ENCODE measurements around the gene SEMA6B. TPM values are rescaled to one million over a fixed set of nuclear protein-coding genes. Genes with fewer than 3 reads are reported as not detected.

Gene SEMA6B
- total RNA-seq, 1 experiment from 2014 or later = 38.4 TPM

DNA sequence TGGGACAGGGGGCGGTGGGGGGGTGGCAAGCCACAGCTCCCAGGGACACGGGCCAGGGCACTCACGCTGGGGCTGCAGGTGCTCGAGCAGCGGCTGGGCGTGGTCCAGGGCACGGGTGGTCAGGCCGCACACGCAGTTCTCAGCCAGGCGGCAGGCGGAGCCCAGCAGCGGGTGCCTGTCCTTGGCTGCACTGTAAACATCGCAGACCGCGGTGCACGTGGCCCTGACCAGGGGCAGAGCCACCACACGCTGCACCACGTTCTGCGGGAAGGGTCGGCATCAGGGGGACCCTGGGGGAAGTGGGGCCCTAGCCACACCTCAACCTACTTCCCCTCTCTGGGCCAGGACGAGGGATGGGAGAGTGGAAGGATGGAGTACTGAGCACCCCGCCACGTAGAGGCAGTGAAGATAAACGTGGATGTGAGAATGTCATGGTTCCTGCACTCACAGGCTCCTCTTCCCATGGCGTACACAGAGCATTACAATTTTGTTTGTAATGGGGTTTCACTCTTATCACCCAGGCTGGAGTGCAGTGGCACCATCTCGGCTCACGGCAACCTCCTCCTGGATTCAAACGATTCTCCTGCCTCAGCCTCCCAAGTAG is 27.8 kb downstream of the SEMA6B start:
- peaks cover 3% of the 10 kb centered on the region for H3K23me2 ChIP-seq (ENCODE audit: insufficient read length, low read depth, low read length, poor library complexity, severe bottlenecking)
- no CpG with 5 or more reads among the region's 28 CpGs for WGBS (ENCODE audit: extremely low coverage, insufficient read length, low lambda C conversion rate)

More for the DNA sequence above, 27.8 kb downstream of the SEMA6B start:
- no peak overlapping the region for H2BK5ac ChIP-seq (ENCODE audit: insufficient read length, low read length)
- H2BK12ac ChIP-seq (ENCODE audit: insufficient read length, low read depth, low read length) = no peak overlapping the region
- TF ChIP-seq, protein P1, sequence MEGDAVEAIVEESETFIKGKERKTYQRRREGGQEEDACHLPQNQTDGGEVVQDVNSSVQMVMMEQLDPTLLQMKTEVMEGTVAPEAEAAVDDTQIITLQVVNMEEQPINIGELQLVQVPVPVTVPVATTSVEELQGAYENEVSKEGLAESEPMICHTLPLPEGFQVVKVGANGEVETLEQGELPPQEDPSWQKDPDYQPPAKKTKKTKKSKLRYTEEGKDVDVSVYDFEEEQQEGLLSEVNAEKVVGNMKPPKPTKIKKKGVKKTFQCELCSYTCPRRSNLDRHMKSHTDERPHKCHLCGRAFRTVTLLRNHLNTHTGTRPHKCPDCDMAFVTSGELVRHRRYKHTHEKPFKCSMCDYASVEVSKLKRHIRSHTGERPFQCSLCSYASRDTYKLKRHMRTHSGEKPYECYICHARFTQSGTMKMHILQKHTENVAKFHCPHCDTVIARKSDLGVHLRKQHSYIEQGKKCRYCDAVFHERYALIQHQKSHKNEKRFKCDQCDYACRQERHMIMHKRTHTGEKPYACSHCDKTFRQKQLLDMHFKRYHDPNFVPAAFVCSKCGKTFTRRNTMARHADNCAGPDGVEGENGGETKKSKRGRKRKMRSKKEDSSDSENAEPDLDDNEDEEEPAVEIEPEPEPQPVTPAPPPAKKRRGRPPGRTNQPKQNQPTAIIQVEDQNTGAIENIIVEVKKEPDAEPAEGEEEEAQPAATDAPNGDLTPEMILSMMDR (conservative IDR thresholded peaks at IDR 0.05) = no peak
- no peak overlapping the region for H3K4ac ChIP-seq (ENCODE audit: low read depth, low read length)
- Mint-ChIP-seq H3K27ac (no peak overlapping the region), H3K9me3 (no peaks in the 10 kb centered on the region), H3K27me3 (ENCODE audit: low read depth) (peaks cover 62% of the 10 kb centered on the region), H3K4me1 (peaks cover 0 to 6% of the 10 kb centered on the region in 2 experiments; a peak in 2 of 4 replicates), H3K4me3 (no peak overlapping the region), H3K36me3 (ENCODE audit: insufficient read depth in 1 of 3, low read depth in 3 of 3) (no peaks in the 10 kb centered on the region)
- no peak for DNase-seq
- no peaks in the 10 kb centered on the region for H3K4me1 ChIP-seq (ENCODE audit: insufficient read depth, low read length)
- no peaks in the 10 kb centered on the region for H4K20me1 ChIP-seq (ENCODE audit: control insufficient read depth, insufficient read depth, insufficient read length)
- no peak overlapping the region for H3K56ac ChIP-seq (ENCODE audit: insufficient read length, low read depth, low read length)
- no peak overlapping the region for H3K23ac ChIP-seq (ENCODE audit: insufficient read length, low read depth, low read length)
- H3K14ac ChIP-seq (ENCODE audit: insufficient read depth, low read length) = no peak overlapping the region
- no peaks in the 10 kb centered on the region for H3K9me3 ChIP-seq (ENCODE audit: control insufficient read depth, low read depth, low read length)
- no peak overlapping the region for H2BK20ac ChIP-seq (ENCODE audit: low read depth, low read length, poor library complexity, severe bottlenecking)
- H2AK5ac ChIP-seq (ENCODE audit: insufficient read length, low read length) = no peak overlapping the region
- no peak overlapping the region for H4K91ac ChIP-seq (ENCODE audit: insufficient read length, low read depth, low read length)
- no peaks in the 10 kb centered on the region; the same call in 1 of the 2 replicates for H3K27me3 ChIP-seq (ENCODE audit: insufficient read depth, low read length)
- H2BK120ac ChIP-seq (ENCODE audit: low read depth, low read length, poor library complexity, severe bottlenecking) = no peak overlapping the region
- H3K79me2 ChIP-seq (ENCODE audit: insufficient read depth, low read length) = no peaks in the 10 kb centered on the region
- no peak overlapping the region for H2AFZ ChIP-seq (ENCODE audit: low read length)
- H3K9ac ChIP-seq (ENCODE audit: extremely low read depth, insufficient read length, low read length) = no peak overlapping the region
- no peak overlapping the region for H3T11ph ChIP-seq (ENCODE audit: low read length)
- H4K8ac ChIP-seq (replicated peaks; ENCODE audit: insufficient read length, low read depth, low read length) = no peak overlapping the region
- no peak overlapping the region for H3K4me2 ChIP-seq (ENCODE audit: insufficient read depth, insufficient read length, low read length)
- no peak overlapping the region for H2BK15ac ChIP-seq (ENCODE audit: low read depth, low read length)
- no peak overlapping the region for H3K27ac ChIP-seq (ENCODE audit: insufficient read length, low read depth, low read length)
- H4K5ac ChIP-seq (ENCODE audit: insufficient read length, low read depth, low read length) = no peak overlapping the region
- no peaks in the 10 kb centered on the region for H3K79me1 ChIP-seq (ENCODE audit: insufficient read depth, low read depth, low read length, poor library complexity, severe bottlenecking)
- H3K18ac ChIP-seq (ENCODE audit: insufficient read length, low read depth, low read length) = no peak overlapping the region

Data from H9 (cell line).